NCI-H345 treated with DMSO at 0.1 percent for 48 hours (cell line): ENCODE measurements around the gene ATXN2.
A peak's percentile ranks its signal among the peaks of the same experiment; 100 is the strongest.
"Not testable (repeated sequence)": the region's sequence is repeated elsewhere in the genome, so short reads cannot be mapped to it uniquely, and the experiment has no call there.

Experiments used
- DNase-seq: peaks from one replicate; lab custom pipeline; 2025; ENCODE audit not compliant: unreplicated experiment; lab: John Stamatoyannopoulos, UW

The ATXN2 gene

GRCh38 chr12:111598637-111599452, at the start of gene ATXN2:
Gene ATXN2, minus strand, starts transcription at chr12:111599315. Its CDS starts 281 bp downstream, at chr12:111599034.
- DNase-seq = peak; percentile 30

GRCh38 chr12:111645433-111645832, 46.3 kb upstream of the ATXN2 start:
- DNase-seq = no peak

- DNase-seq = no peak
Measured at GRCh38 chr12:111643427-111643826, 44.3 kb upstream of the ATXN2 start.

- DNase-seq = no peak
Measured at GRCh38 chr12:111642681-111643426, 43.7 kb upstream of the ATXN2 start.

GRCh38 chr12:111640506-111640905, 41.4 kb upstream of the ATXN2 start:
- DNase-seq = no peak

GRCh38 chr12:111638556-111638955, 39.4 kb upstream of the ATXN2 start:
- DNase-seq = no peak

GRCh38 chr12:111636209-111636945, 37.3 kb upstream of the ATXN2 start:
- no peak for DNase-seq

GRCh38 chr12:111635524-111635923, 36.4 kb upstream of the ATXN2 start:
- no peak for DNase-seq

- no peak for DNase-seq
Measured at GRCh38 chr12:111628505-111629260, 29.6 kb upstream of the ATXN2 start.

GRCh38 chr12:111626230-111626629, 27.1 kb upstream of the ATXN2 start:
- DNase-seq = no peak

GRCh38 chr12:111624540-111624939, 25.4 kb upstream of the ATXN2 start:
- no peak for DNase-seq

- not testable (repeated sequence) for DNase-seq
Measured at GRCh38 chr12:111617841-111618240, 18.7 kb upstream of the ATXN2 start.

- no peak for DNase-seq
Measured at GRCh38 chr12:111616177-111616623, 17.1 kb upstream of the ATXN2 start.

- no peak for DNase-seq
Measured at GRCh38 chr12:111607239-111607638, 8.1 kb upstream of the ATXN2 start.

GRCh38 chr12:111606767-111607230, 7.7 kb upstream of the ATXN2 start:
- DNase-seq = no peak

GRCh38 chr12:111605911-111606766, 7.0 kb upstream of the ATXN2 start:
- no peak for DNase-seq

GRCh38 chr12:111602857-111603256, 3.7 kb upstream of the ATXN2 start:
- DNase-seq = not testable (repeated sequence)

GRCh38 chr12:111602348-111602747, 3.2 kb upstream of the ATXN2 start:
- DNase-seq = no peak

- not testable (repeated sequence) for DNase-seq
Measured at GRCh38 chr12:111600986-111601385, 1.9 kb upstream of the ATXN2 start.

GRCh38 chr12:111600205-111600642, 1.1 kb upstream of the ATXN2 start:
- DNase-seq = no peak
